Tibial nerve (tissue), 4 donors: Measurements from ENCODE around the gene CCL11.

Experiments used
- EP300 ChIP-seq, 2 donors: sonication (generic); formaldehyde crosslinking; IDR thresholded peaks; one replicate each; pipeline ENCODE4 v1.6.1; 2017; ENCODE audit warnings: antibody characterized with exemption in 2 of 2, mild to moderate bottlenecking in 1 of 2
- POLR2A ChIP-seq, 2 donors: fragments of 450-650 bp; IDR thresholded peaks; one replicate each; pipeline ENCODE4 v1.6.1; 2017; ENCODE audit warnings: antibody characterized with exemption in 2 of 2, mild to moderate bottlenecking in 2 of 2, moderate library complexity in 2 of 2
- TF ChIP-seq, protein P1 (sequence below), 5 experiments: fragments of 200-600 bp in 3 of 5; fragments of 450-650 bp in 2 of 5; sonication (generic) in 3 of 5; IDR thresholded peaks; one replicate each; pipeline ENCODE4 v1.5.1; 2016 to 2019; ENCODE audit warnings: antibody characterized with exemption in 5 of 5, mild to moderate bottlenecking in 3 of 5, moderate library complexity in 2 of 5

DNA sequence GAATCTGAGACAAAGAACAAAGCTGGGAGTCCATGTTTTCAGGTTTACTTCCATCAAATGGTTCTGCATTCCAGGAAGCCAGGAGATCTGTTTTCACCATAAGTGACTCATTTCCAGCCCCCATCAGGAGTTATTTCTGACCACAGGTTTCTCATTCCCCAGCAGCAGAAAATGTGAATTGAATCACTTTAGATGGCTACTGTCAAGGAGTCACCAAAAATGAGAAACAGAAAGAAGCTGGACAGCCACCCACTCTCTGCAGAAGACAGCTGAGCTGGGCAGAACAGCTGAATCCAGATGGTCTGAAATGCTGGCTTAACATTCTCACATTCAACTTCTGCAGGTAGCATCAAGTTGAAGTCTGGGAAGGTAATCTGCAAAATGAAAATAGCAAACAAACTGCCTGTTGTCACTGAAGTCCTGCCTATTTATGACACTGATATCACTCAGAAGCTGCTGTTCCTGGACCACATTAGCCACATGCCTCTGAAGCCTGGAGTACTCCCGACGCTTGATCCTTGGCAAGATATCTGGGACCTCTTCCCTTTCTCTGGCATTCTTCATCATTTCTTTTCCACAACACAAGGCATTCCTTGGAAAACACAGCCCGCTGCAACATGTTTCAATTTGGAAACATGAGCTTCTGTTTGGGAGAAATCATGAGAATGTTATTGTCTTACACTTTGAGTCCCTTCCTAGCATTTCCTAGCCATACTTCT, 15.3 kb downstream of the CCL11 start:
- TF ChIP-seq, protein P1, sequence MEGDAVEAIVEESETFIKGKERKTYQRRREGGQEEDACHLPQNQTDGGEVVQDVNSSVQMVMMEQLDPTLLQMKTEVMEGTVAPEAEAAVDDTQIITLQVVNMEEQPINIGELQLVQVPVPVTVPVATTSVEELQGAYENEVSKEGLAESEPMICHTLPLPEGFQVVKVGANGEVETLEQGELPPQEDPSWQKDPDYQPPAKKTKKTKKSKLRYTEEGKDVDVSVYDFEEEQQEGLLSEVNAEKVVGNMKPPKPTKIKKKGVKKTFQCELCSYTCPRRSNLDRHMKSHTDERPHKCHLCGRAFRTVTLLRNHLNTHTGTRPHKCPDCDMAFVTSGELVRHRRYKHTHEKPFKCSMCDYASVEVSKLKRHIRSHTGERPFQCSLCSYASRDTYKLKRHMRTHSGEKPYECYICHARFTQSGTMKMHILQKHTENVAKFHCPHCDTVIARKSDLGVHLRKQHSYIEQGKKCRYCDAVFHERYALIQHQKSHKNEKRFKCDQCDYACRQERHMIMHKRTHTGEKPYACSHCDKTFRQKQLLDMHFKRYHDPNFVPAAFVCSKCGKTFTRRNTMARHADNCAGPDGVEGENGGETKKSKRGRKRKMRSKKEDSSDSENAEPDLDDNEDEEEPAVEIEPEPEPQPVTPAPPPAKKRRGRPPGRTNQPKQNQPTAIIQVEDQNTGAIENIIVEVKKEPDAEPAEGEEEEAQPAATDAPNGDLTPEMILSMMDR (IDR thresholded peaks at IDR 0.05), result no peak
- TF ChIP-seq EP300 (IDR thresholded peaks at IDR 0.05) (peak in 1 of 2 donors; percentile 25), POLR2A (IDR thresholded peaks at IDR 0.05) (no peak)
